Endodermal cell (in vitro differentiated cells): ENCODE results near the gene PTPRN2. TPM values are rescaled to one million over a fixed set of nuclear protein-coding genes. Genes with fewer than 3 reads are reported as not detected.

Experiments used
- DNase-seq: peaks from one replicate; pipeline ENCODE4 v3.0.0-alpha.2; 2017
- H3K27ac ChIP-seq: 2 replicates; pipeline ENCODE4 v1.5.1; 2013; ENCODE audit warnings: mild to moderate bottlenecking, low read depth, low read length, moderate library complexity
- H3K27me3 ChIP-seq: 2 replicates; pipeline ENCODE4 v1.6.1; 2013; ENCODE audit warnings: mild to moderate bottlenecking, low read length, moderate library complexity; ENCODE audit not compliant: insufficient read depth, control insufficient read depth, poor library complexity, severe bottlenecking
- H3K36me3 ChIP-seq: 2 replicates; pipeline ENCODE4 v1.7.0; 2013; ENCODE audit warnings: mild to moderate bottlenecking, low read length, moderate library complexity; ENCODE audit not compliant: control insufficient read depth, insufficient read depth
- H3K4me1 ChIP-seq: one replicate; pipeline ENCODE4 v1.7.0; 2013; ENCODE audit warnings: low read length; ENCODE audit not compliant: control insufficient read depth, insufficient read depth
- H3K4me3 ChIP-seq: 2 replicates; pipeline ENCODE4 v1.5.1; 2013; ENCODE audit warnings: mild to moderate bottlenecking, low read length, moderate library complexity
- H3K9ac ChIP-seq: 2 replicates; pipeline ENCODE4 v1.6.1; 2013; ENCODE audit warnings: mild to moderate bottlenecking, low read length, moderate library complexity; ENCODE audit not compliant: poor library complexity, severe bottlenecking; ENCODE audit errors: extremely low read depth
- H3K9me3 ChIP-seq: 2 replicates; pipeline ENCODE4 v1.6.1; 2013; ENCODE audit warnings: mild to moderate bottlenecking, low read length, moderate library complexity; ENCODE audit not compliant: control insufficient read depth
- H3K27ac Mint-ChIP-seq: 2 replicates; pipeline ENCODE4 v1.8.0; 2020; ENCODE audit warnings: mixed read lengths
- H3K27me3 Mint-ChIP-seq: 2 replicates; pipeline ENCODE4 v1.8.0; 2021; ENCODE audit warnings: mild to moderate bottlenecking, mixed read lengths; ENCODE audit not compliant: insufficient read depth
- H3K36me3 Mint-ChIP-seq: 2 replicates; pipeline ENCODE4 v1.8.0; 2020; ENCODE audit warnings: low read depth, mixed read lengths
- H3K4me1 Mint-ChIP-seq: 2 replicates; pipeline ENCODE4 v1.8.0; 2020; ENCODE audit warnings: mixed read lengths
- H3K4me3 Mint-ChIP-seq: 2 replicates; pipeline ENCODE4 v1.8.0; 2020; ENCODE audit warnings: mild to moderate bottlenecking, moderate library complexity, mixed read lengths
- H3K9me3 Mint-ChIP-seq: 2 replicates; pipeline ENCODE4 v1.8.0; 2020; ENCODE audit warnings: mild to moderate bottlenecking, mixed read lengths
- CTCF ChIP-seq: fragments of 200-600 bp; sonication (generic); conservative IDR thresholded peaks from 2 replicates; pipeline ENCODE4 v1.5.0; 2021; ENCODE audit warnings: antibody characterized with exemption, mild to moderate bottlenecking
- WGBS, 2 experiments: methylation state at CpG; one replicate each; pipeline versions ENCODE4 v1.1.5 to v1.1.7; 2013; ENCODE audit warnings: missing lambda C conversion rate in 2 of 2, mixed read lengths in 1 of 2; ENCODE audit not compliant: insufficient coverage in 1 of 2, insufficient read length in 1 of 2; 5-methylcytosine and 5-hydroxymethylcytosine counted together
- total RNA-seq, 2 donors: library from RNA; stranded (reverse); fragmentation: NEBNext Ultra II Directional in 1 of 2; extraction: Animal tissue kit (Norgen Biotek cat#: 25700) in 1 of 2; gene quantifications; 2 replicates in 1 of 2; 3 replicates in 1 of 2; pipeline ENCODE4 v1.2.1, GENCODE V29; 2021

The PTPRN2 gene
- total RNA-seq, 2 donors from 2014 or later, result 0.69 to 1.2 TPM

GRCh38 chr7:158375034-158375433 lies 212.6 kb downstream of the PTPRN2 start:
- no peaks in the 10 kb centered on the region for H3K27me3 Mint-ChIP-seq
- H3K36me3 Mint-ChIP-seq, result no peaks in the 10 kb centered on the region
- Histone ChIP-seq H3K27ac (no peak overlapping the region), H3K4me3 (no peak overlapping the region), H3K27me3 (no peaks in the 10 kb centered on the region), H3K4me1 (no peaks in the 10 kb centered on the region), H3K9ac (no peak overlapping the region), H3K9me3 (peaks cover 60% of the 10 kb centered on the region), H3K36me3 (no peaks in the 10 kb centered on the region)
- TF ChIP-seq CTCF, result no peak
- H3K4me3 Mint-ChIP-seq, result no peak overlapping the region
- H3K9me3 Mint-ChIP-seq, result peaks cover 23% of the 10 kb centered on the region
- no peak for DNase-seq
- WGBS, 2 experiments, result 67 to 68% methylated on average over 2 to 4 of the region's 4 CpGs
- no peaks in the 10 kb centered on the region for H3K4me1 Mint-ChIP-seq
- no peak overlapping the region for H3K27ac Mint-ChIP-seq

- Histone ChIP-seq H3K4me1 (no peaks in the 10 kb centered on the region), H3K36me3 (no peaks in the 10 kb centered on the region), H3K9me3 (peaks cover 63% of the 10 kb centered on the region), H3K27me3 (no peaks in the 10 kb centered on the region), H3K9ac (no peak overlapping the region), H3K27ac (no peak overlapping the region), H3K4me3 (no peak overlapping the region)
- Mint-ChIP-seq H3K27ac (no peak overlapping the region), H3K27me3 (no peaks in the 10 kb centered on the region), H3K9me3 (peaks cover 18% of the 10 kb centered on the region), H3K36me3 (no peaks in the 10 kb centered on the region), H3K4me1 (no peaks in the 10 kb centered on the region), H3K4me3 (no peak overlapping the region)
- WGBS, 2 experiments, result 88 to 95% methylated on average over 4 to 6 of the region's 6 CpGs
- no peak for TF ChIP-seq CTCF
- no peak for DNase-seq
Observed at GRCh38 chr7:158374586-158374985, 213.0 kb downstream of the PTPRN2 start.

DNA sequence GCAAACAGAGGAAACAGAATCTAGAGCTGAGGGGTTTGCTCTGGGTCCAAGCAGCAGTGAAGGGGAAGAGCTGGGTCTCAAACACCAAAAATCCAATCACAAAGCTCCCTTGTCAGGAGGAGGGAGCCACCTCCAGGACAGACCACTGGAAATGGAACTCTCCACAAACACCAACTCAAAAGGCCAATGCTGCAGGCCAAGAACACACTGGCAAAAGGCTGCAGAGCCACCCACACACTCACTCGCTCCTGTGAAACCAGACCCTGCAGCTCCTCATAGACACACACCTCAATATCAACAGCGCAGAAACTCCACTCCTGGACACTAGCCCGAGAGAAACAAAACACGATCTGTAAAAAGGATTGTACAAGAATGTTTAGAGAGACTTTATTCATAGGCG lies 213.5 kb downstream of the PTPRN2 start:
- DNase-seq, result no peak
- H3K4me3 ChIP-seq, result no peak overlapping the region
- H3K4me3 Mint-ChIP-seq, result no peak overlapping the region
- TF ChIP-seq CTCF, result no peak
- no peaks in the 10 kb centered on the region for H3K4me1 Mint-ChIP-seq
- WGBS, 2 experiments, result 57 to 71% methylated on average over 3 to 5 of the region's 5 CpGs
- peaks cover 64% of the 10 kb centered on the region for H3K9me3 ChIP-seq
- peaks cover 14% of the 10 kb centered on the region for H3K9me3 Mint-ChIP-seq
- no peaks in the 10 kb centered on the region for H3K36me3 ChIP-seq
- no peaks in the 10 kb centered on the region for H3K27me3 ChIP-seq
- H3K27ac Mint-ChIP-seq, result no peak overlapping the region
- no peak overlapping the region for H3K27ac ChIP-seq
- H3K36me3 Mint-ChIP-seq, result no peaks in the 10 kb centered on the region
- H3K4me1 ChIP-seq, result no peaks in the 10 kb centered on the region
- H3K27me3 Mint-ChIP-seq, result no peaks in the 10 kb centered on the region
- no peak overlapping the region for H3K9ac ChIP-seq
